IMR-90 (cell line): Measurements from ENCODE around the gene IGSF22. TPM values are rescaled to one million over a fixed set of nuclear protein-coding genes. Genes with fewer than 3 reads are reported as not detected.

Experiments
- ATAC-seq: fragments of 200-7000 bp; cut with Tn5 transposase; 2 replicates; pipeline ENCODE4 v1.9.1; 2020; ENCODE audit warnings: low read depth, mild to moderate bottlenecking, moderate library complexity
- BruUV-seq: library from RNA; stranded (reverse); fragments of 400-500 nt; replicated peaks from 2 replicates; lab custom pipeline; 2021; lab: Mats Ljungman, UMichigan
- CTCF ChIA-PET: fragments of 300-600 bp; formaldehyde crosslinking; extraction: SDS; loops from one replicate; lab custom pipeline; 2021; ENCODE audit warnings: antibody characterized with exemption; lab: Yijun Ruan, JAX
- POLR2A ChIA-PET: fragments of 300-600 bp; sonication (Branson Sonifier 250); formaldehyde crosslinking; loops from one replicate; lab custom pipeline; 2022; ENCODE audit warnings: antibody characterized with exemption; ENCODE audit not compliant: unreplicated experiment; lab: Charles Lee
- DNase-seq: peaks from one replicate; pipeline ENCODE4 v3.0.0; 2013
- H2AFZ ChIP-seq: replicated peaks from 2 replicates; pipeline ENCODE3; 2013; ENCODE audit warnings: low read length, mild to moderate bottlenecking; ENCODE audit not compliant: poor library complexity
- H2AK5ac ChIP-seq: 2 replicates; pipeline ENCODE4 v1.6.1; 2013; ENCODE audit warnings: low read depth, low read length, inconsistent platforms
- H2AK9ac ChIP-seq: replicated peaks from 2 replicates; pipeline ENCODE3; 2013; ENCODE audit warnings: mild to moderate bottlenecking, low read depth, low read length, moderate library complexity; ENCODE audit not compliant: poor library complexity
- H2BK120ac ChIP-seq: 2 replicates; pipeline ENCODE4 v1.6.1; 2013; ENCODE audit warnings: low read depth, low read length, inconsistent platforms
- H2BK15ac ChIP-seq: 3 replicates; pipeline ENCODE4 v1.6.1; 2013; ENCODE audit warnings: low read depth, low read length, inconsistent platforms
- H2BK20ac ChIP-seq: 2 replicates; pipeline ENCODE4 v1.6.1; 2013; ENCODE audit warnings: low read depth, mild to moderate bottlenecking, inconsistent platforms, low read length, moderate library complexity
- H2BK5ac ChIP-seq: 2 replicates; pipeline ENCODE4 v1.6.1; 2013; ENCODE audit warnings: mild to moderate bottlenecking, low read depth, low read length, inconsistent platforms; ENCODE audit not compliant: poor library complexity, severe bottlenecking
- H3K14ac ChIP-seq: replicated peaks from 2 replicates; pipeline ENCODE4 v1.6.1; 2013; ENCODE audit warnings: low read depth, low read length, inconsistent platforms
- H3K18ac ChIP-seq: 2 replicates; pipeline ENCODE4 v1.6.1; 2013; ENCODE audit warnings: low read depth, low read length, control low read depth
- H3K23ac ChIP-seq: 2 replicates; pipeline ENCODE4 v1.6.1; 2013; ENCODE audit warnings: low read depth, low read length, inconsistent platforms
- H3K27ac ChIP-seq: 2 replicates; pipeline ENCODE4 v1.5.1; 2013; ENCODE audit warnings: mild to moderate bottlenecking, control low read depth, low read length; ENCODE audit not compliant: insufficient read depth
- H3K27me3 ChIP-seq: 2 replicates; pipeline ENCODE4 v1.6.1; 2013; ENCODE audit warnings: low read length; ENCODE audit not compliant: control insufficient read depth, insufficient read depth
- H3K36me3 ChIP-seq: 2 replicates; pipeline ENCODE4 v1.6.1; 2013; ENCODE audit warnings: low read length, mixed read lengths; ENCODE audit not compliant: control insufficient read depth, insufficient read depth
- H3K4ac ChIP-seq: 2 replicates; pipeline ENCODE4 v1.6.1; 2013; ENCODE audit warnings: low read depth, low read length, inconsistent platforms
- H3K4me1 ChIP-seq: 2 replicates; pipeline ENCODE4 v1.6.1; 2013; ENCODE audit warnings: low read length, mixed read lengths; ENCODE audit not compliant: control insufficient read depth, insufficient read depth
- H3K4me2 ChIP-seq: 2 replicates; pipeline ENCODE4 v1.6.1; 2013; ENCODE audit warnings: low read depth, mild to moderate bottlenecking, control low read depth, low read length, moderate library complexity
- H3K4me3 ChIP-seq: 2 replicates; pipeline ENCODE4 v1.5.1; 2013; ENCODE audit warnings: low read depth, mild to moderate bottlenecking, control low read depth, low read length, moderate library complexity; ENCODE audit not compliant: insufficient read depth
- H3K56ac ChIP-seq: 2 replicates; pipeline ENCODE4 v1.6.1; 2013; ENCODE audit warnings: low read length, inconsistent platforms; ENCODE audit not compliant: insufficient read depth; ENCODE audit errors: extremely low read depth
- H3K79me1 ChIP-seq, 2 experiments: 2 replicates each; pipeline ENCODE4 v1.6.1; 2013; ENCODE audit warnings: low read length in 2 of 2, inconsistent platforms in 1 of 2, low read depth in 1 of 2
- H3K9ac ChIP-seq: 2 replicates; pipeline ENCODE4 v1.6.1; 2013; ENCODE audit warnings: low read depth, low read length, control low read depth
- H3K9me1 ChIP-seq: 2 replicates; pipeline ENCODE4 v1.6.1; 2013; ENCODE audit warnings: low read length, inconsistent platforms; ENCODE audit not compliant: insufficient read depth
- H3K9me3 ChIP-seq: 2 replicates; pipeline ENCODE4 v1.6.1; 2013; ENCODE audit warnings: low read length; ENCODE audit not compliant: control insufficient read depth, insufficient read depth
- H4K20me1 ChIP-seq: 2 replicates; pipeline ENCODE4 v1.6.1; 2013; ENCODE audit warnings: low read length, inconsistent platforms; ENCODE audit not compliant: insufficient read depth
- H4K5ac ChIP-seq: 2 replicates; pipeline ENCODE4 v1.6.1; 2013; ENCODE audit warnings: mild to moderate bottlenecking, low read depth, low read length, control low read depth
- H4K8ac ChIP-seq, 2 experiments: 2 replicates each; pipeline ENCODE4 v1.6.1; 2013; ENCODE audit warnings: low read depth in 2 of 2, low read length in 2 of 2, control low read depth in 1 of 2, inconsistent platforms in 1 of 2
- H4K91ac ChIP-seq: 2 replicates; pipeline ENCODE4 v1.6.1; 2013; ENCODE audit warnings: low read depth, low read length, inconsistent platforms; ENCODE audit not compliant: insufficient read depth
- BHLHE40 ChIP-seq: fragments of 150-350 bp; IDR thresholded peaks from 2 replicates; pipeline ENCODE4 v1.6.1; 2016; ENCODE audit warnings: mild to moderate bottlenecking, low read depth, low read length
- CEBPB ChIP-seq: IDR thresholded peaks from 2 replicates; pipeline ENCODE4 v1.6.1; 2012; ENCODE audit warnings: low read depth, low read length, improper control_type of control experiment
- CHD1 ChIP-seq: IDR thresholded peaks from 2 replicates; pipeline ENCODE4 v1.6.1; 2012; ENCODE audit warnings: low read depth, low read length, improper control_type of control experiment
- FOS ChIP-seq: fragments of 150-350 bp; IDR thresholded peaks from 2 replicates; pipeline ENCODE4 v1.6.1; 2016; ENCODE audit warnings: low read depth, low read length
- MAFK ChIP-seq: IDR thresholded peaks from 2 replicates; pipeline ENCODE4 v1.6.1; 2012; ENCODE audit warnings: low read depth, low read length, improper control_type of control experiment
- MAZ ChIP-seq: IDR thresholded peaks from 2 replicates; pipeline ENCODE4 v1.6.1; 2012; ENCODE audit warnings: low read depth, mild to moderate bottlenecking, low read length, improper control_type of control experiment, moderate library complexity, borderline replicate concordance
- MXI1 ChIP-seq: IDR thresholded peaks from 2 replicates; pipeline ENCODE4 v1.6.1; 2012; ENCODE audit warnings: low read depth, mild to moderate bottlenecking, low read length, moderate library complexity, borderline replicate concordance
- NFE2L2 ChIP-seq: fragments of 150-350 bp; IDR thresholded peaks from 2 replicates; pipeline ENCODE4 v1.6.1; 2016; ENCODE audit warnings: low read depth, mild to moderate bottlenecking, low read length
- POLR2A ChIP-seq: IDR thresholded peaks from 2 replicates; pipeline ENCODE4 v1.6.1; 2012; ENCODE audit warnings: mild to moderate bottlenecking, low read depth, low read length
- RAD21 ChIP-seq: IDR thresholded peaks from 2 replicates; pipeline ENCODE4 v1.6.1; 2012; ENCODE audit warnings: low read length, improper control_type of control experiment
- RCOR1 ChIP-seq: IDR thresholded peaks from 2 replicates; pipeline ENCODE4 v1.6.1; 2012; ENCODE audit warnings: mild to moderate bottlenecking, low read length, improper control_type of control experiment; ENCODE audit not compliant: insufficient replicate concordance
- RFX5 ChIP-seq: IDR thresholded peaks from 2 replicates; pipeline ENCODE4 v1.8.0; 2012; ENCODE audit warnings: low read depth, mild to moderate bottlenecking, low read length, moderate library complexity
- SMC3 ChIP-seq: fragments of 150-350 bp; IDR thresholded peaks from 2 replicates; pipeline ENCODE4 v1.6.1; 2016; ENCODE audit warnings: low read depth, mild to moderate bottlenecking, antibody characterized with exemption, low read length, moderate library complexity
- WGBS, 2 experiments: methylation state at CpG; one replicate each; pipeline versions ENCODE4 v1.1.5 to v1.1.7; 2013; ENCODE audit warnings: missing lambda C conversion rate in 2 of 2; ENCODE audit not compliant: insufficient read length in 1 of 2; ENCODE audit errors: extremely low coverage in 2 of 2; 5-methylcytosine and 5-hydroxymethylcytosine counted together
- dilution Hi-C: fragments of 300-500 bp; cut with HindIII; formaldehyde crosslinking; loops from one replicate; pipeline ENCODE4 v1.14.3; 2018; ENCODE audit warnings: low sequenced_read_pairs; ENCODE audit not compliant: unreplicated experiment
- in situ Hi-C: fragments of 300-500 bp; cut with MboI; formaldehyde crosslinking; loops from 3 replicates; pipeline ENCODE4 v1.14.3; 2019; ENCODE audit warnings: low sequenced_read_pairs, inconsistent platforms, mixed read lengths
- intact Hi-C: fragments of 100-400 bp; cut with micrococcal nuclease; formaldehyde crosslinking; loops from 2 replicates; pipeline ENCODE4 v1.10.0; 2022
- polyA plus RNA-seq, 3 experiments: library from polyadenylated mRNA; depleted of rRNA; stranded (reverse); fragments of >200 nt; gene quantifications; 2 replicates each; pipeline ENCODE4 v1.2.3, GENCODE V29; 2012; ENCODE audit warnings: low replicate concordance in 1 of 3
- total RNA-seq: library from RNA; depleted of rRNA; stranded (reverse); fragments of >200 nt; gene quantifications from 2 replicates; pipeline ENCODE4 v1.2.3, GENCODE V29; 2012
- TF ChIP-seq, protein P1 (sequence below): fragments of 150-350 bp; IDR thresholded peaks from 2 replicates; pipeline ENCODE4 v1.6.1; 2016; ENCODE audit warnings: low read depth, mild to moderate bottlenecking, low read length, moderate library complexity, borderline replicate concordance
- TF ChIP-seq, protein P2 (sequence below): conservative IDR thresholded peaks from 2 replicates; pipeline ENCODE4 v1.5.1; 2012; ENCODE audit warnings: mild to moderate bottlenecking, low read depth, low read length, improper control_type of control experiment
- TF ChIP-seq, protein P3 (sequence below): fragments of 150-350 bp; IDR thresholded peaks from 2 replicates; pipeline ENCODE4 v1.6.1; 2017; ENCODE audit warnings: mild to moderate bottlenecking, antibody characterized with exemption, low read length, low read depth

The IGSF22 gene
- total and polyA plus RNA-seq, 2 of the 4 experiments (the other 2 are of a cell fraction): not detected

DNA sequence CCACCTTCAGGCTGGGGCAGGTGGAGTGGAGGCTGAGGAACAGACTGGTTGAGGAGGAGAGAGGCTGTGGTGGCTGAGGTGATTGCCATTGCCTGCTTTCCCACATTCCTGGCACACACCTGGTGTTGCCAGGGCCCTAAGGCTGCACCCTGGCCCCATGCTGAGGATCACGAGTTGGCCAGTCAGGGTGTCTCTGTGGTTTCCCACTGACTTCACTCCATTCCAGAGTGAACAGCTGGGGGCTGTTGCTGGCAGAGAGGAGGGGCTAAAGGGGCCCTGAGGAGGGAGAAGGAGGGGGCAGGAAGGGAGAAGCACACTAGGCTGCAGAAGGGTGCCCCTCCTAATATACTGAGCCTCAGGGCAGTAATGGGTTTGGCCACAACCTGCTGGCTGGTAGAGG, 25.6 kb downstream of the IGSF22 start:
- ChIA-PET CTCF (no interaction called here), POLR2A (interaction anchor here (0.7 kb wide), 1 partner anchor 1394 kb away, joined by 3 read pairs; no protein-coding TSS in a partner anchor)
- H3K9ac ChIP-seq: no peak overlapping the region
- TF ChIP-seq, protein P1, sequence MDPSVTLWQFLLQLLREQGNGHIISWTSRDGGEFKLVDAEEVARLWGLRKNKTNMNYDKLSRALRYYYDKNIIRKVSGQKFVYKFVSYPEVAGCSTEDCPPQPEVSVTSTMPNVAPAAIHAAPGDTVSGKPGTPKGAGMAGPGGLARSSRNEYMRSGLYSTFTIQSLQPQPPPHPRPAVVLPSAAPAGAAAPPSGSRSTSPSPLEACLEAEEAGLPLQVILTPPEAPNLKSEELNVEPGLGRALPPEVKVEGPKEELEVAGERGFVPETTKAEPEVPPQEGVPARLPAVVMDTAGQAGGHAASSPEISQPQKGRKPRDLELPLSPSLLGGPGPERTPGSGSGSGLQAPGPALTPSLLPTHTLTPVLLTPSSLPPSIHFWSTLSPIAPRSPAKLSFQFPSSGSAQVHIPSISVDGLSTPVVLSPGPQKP: no peak
- no peak for TF ChIP-seq FOS
- TF ChIP-seq, protein P2, sequence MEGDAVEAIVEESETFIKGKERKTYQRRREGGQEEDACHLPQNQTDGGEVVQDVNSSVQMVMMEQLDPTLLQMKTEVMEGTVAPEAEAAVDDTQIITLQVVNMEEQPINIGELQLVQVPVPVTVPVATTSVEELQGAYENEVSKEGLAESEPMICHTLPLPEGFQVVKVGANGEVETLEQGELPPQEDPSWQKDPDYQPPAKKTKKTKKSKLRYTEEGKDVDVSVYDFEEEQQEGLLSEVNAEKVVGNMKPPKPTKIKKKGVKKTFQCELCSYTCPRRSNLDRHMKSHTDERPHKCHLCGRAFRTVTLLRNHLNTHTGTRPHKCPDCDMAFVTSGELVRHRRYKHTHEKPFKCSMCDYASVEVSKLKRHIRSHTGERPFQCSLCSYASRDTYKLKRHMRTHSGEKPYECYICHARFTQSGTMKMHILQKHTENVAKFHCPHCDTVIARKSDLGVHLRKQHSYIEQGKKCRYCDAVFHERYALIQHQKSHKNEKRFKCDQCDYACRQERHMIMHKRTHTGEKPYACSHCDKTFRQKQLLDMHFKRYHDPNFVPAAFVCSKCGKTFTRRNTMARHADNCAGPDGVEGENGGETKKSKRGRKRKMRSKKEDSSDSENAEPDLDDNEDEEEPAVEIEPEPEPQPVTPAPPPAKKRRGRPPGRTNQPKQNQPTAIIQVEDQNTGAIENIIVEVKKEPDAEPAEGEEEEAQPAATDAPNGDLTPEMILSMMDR: no peak
- TF ChIP-seq RAD21: no peak
- TF ChIP-seq MAZ: no peak
- no peak for TF ChIP-seq CHD1
- TF ChIP-seq MAFK: no peak
- TF ChIP-seq RCOR1: no peak
- no peak for TF ChIP-seq SMC3
- no peak for TF ChIP-seq POLR2A
- TF ChIP-seq, protein P3, sequence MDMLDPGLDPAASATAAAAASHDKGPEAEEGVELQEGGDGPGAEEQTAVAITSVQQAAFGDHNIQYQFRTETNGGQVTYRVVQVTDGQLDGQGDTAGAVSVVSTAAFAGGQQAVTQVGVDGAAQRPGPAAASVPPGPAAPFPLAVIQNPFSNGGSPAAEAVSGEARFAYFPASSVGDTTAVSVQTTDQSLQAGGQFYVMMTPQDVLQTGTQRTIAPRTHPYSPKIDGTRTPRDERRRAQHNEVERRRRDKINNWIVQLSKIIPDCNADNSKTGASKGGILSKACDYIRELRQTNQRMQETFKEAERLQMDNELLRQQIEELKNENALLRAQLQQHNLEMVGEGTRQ: no peak
- TF ChIP-seq CEBPB: no peak
- TF ChIP-seq NFE2L2: no peak
- TF ChIP-seq MXI1: no peak
- no peak for TF ChIP-seq BHLHE40
- TF ChIP-seq RFX5: no peak
- H3K4me2 ChIP-seq: no peak overlapping the region
- H2BK20ac ChIP-seq: no peak overlapping the region
- no TSS peak for BruUV-seq
- H2AK5ac ChIP-seq: no peak overlapping the region
- no peaks in the 10 kb centered on the region for H3K79me1 ChIP-seq
- no peak overlapping the region for H3K4ac ChIP-seq
- ATAC-seq (no peak), DNase-seq (peak; percentile 15)
- H4K5ac ChIP-seq: no peak overlapping the region
- no peak overlapping the region for H3K14ac ChIP-seq
- no peaks in the 10 kb centered on the region for H3K9me3 ChIP-seq
- no peaks in the 10 kb centered on the region for H4K20me1 ChIP-seq
- no peak overlapping the region for H2AFZ ChIP-seq
- H2BK120ac ChIP-seq: no peak overlapping the region
- WGBS, 2 experiments: no CpG with 5 or more reads among the region's 1 CpG
- no peak overlapping the region for H3K56ac ChIP-seq
- no peak overlapping the region for H3K27ac ChIP-seq
- in situ Hi-C loops (no loop called here), intact Hi-C loops (no loop called here), dilution Hi-C loops (no loop called here)
- H3K9me1 ChIP-seq: peaks cover 3% of the 10 kb centered on the region; the same call in 1 of the 2 replicates
- H4K8ac ChIP-seq: no peak overlapping the region
- H3K4me1 ChIP-seq: peaks cover 3% of the 10 kb centered on the region
- H4K91ac ChIP-seq: no peak overlapping the region
- H3K27me3 ChIP-seq: peaks cover 18% of the 10 kb centered on the region; the same call in 1 of the 2 replicates
- H2BK5ac ChIP-seq: no peak overlapping the region
- H3K23ac ChIP-seq: no peak overlapping the region
- H2AK9ac ChIP-seq: no peak overlapping the region
- no peak overlapping the region for H3K4me3 ChIP-seq
- H3K36me3 ChIP-seq: no peaks in the 10 kb centered on the region
- H2BK15ac ChIP-seq: no peak overlapping the region
- no peak overlapping the region for H3K18ac ChIP-seq
